ENCODE results near the gene RAP1GAP.

DNA sequence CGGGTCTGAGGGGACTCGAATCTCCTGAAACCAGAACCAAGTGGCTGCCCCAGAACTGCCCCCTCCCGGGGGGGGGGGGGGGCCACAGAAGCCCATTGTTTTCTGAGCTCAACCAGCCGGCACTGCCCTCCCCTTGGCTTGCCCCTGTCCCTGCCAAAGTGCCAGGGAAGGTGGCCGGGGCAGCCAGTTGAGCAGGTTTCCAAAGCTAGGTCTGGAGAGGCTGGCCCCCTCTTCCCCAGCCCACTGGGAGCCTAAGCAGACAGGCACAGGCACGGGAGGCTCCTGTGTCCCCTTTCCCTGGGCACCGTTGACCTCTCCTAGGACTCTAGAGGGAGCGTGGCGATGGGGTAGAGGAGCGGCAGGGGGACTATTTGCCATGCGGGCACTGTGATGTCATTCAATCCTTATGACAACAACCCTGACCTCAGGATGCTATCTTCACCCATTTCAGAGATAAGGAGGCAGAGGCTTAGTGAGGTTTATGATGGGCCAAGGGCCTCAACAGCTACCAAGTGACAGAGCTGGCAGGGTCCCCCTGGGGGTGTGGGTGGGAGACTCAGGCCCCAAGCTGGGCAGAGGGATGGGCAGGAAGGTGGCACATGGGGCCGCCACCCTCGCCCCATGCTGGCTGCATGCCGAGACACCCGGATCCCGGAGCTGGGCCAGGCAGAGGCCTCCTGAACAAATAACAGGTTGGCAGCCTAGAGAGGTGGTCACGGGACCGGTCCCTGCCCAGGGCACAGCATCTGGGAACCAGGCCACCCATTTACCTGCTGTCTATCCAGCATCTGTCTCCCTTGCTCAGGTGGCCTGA, 35.0 kb downstream of the RAP1GAP start:
- TF ChIP-seq, protein P1, sequence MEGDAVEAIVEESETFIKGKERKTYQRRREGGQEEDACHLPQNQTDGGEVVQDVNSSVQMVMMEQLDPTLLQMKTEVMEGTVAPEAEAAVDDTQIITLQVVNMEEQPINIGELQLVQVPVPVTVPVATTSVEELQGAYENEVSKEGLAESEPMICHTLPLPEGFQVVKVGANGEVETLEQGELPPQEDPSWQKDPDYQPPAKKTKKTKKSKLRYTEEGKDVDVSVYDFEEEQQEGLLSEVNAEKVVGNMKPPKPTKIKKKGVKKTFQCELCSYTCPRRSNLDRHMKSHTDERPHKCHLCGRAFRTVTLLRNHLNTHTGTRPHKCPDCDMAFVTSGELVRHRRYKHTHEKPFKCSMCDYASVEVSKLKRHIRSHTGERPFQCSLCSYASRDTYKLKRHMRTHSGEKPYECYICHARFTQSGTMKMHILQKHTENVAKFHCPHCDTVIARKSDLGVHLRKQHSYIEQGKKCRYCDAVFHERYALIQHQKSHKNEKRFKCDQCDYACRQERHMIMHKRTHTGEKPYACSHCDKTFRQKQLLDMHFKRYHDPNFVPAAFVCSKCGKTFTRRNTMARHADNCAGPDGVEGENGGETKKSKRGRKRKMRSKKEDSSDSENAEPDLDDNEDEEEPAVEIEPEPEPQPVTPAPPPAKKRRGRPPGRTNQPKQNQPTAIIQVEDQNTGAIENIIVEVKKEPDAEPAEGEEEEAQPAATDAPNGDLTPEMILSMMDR (conservative IDR thresholded peaks at IDR 0.05; ENCODE audit: low read length), result no peak
- TF ChIP-seq EZH2phosphoT487 (IDR thresholded peaks at IDR 0.05; ENCODE audit: borderline replicate concordance), result no peak

Measured in Loucy (cell line).